ENCODE results near the gene NEURL1. TPM values are rescaled to one million over a fixed set of nuclear protein-coding genes. Genes with fewer than 3 reads are reported as not detected.

The NEURL1 gene
- total RNA-seq, 4 donors from 2014 or later, result 40.4 to 51.8 (median 45.8) TPM

GRCh38 chr10:103574097-103575061 is 80.9 kb downstream of the NEURL1 start:
- Histone ChIP-seq H3K36me3 (no peaks in the 10 kb centered on the region), H3K27me3 (no peaks in the 10 kb centered on the region), H3K4me1 (peaks cover 0 to 10% (median 0%) of the 10 kb centered on the region in 4 donors), H3K9me3 (no peaks in the 10 kb centered on the region), H3K27ac (no peak overlapping the region), H3K4me3 (no peak overlapping the region)
- no peak for DNase-seq
- TF ChIP-seq CTCF (IDR thresholded peaks at IDR 0.05) (no peak), POLR2A (IDR thresholded peaks at IDR 0.05) (no peak)

- TF ChIP-seq CTCF (IDR thresholded peaks at IDR 0.05), result no peak
- H3K27me3 ChIP-seq, result no peaks in the 10 kb centered on the region
- H3K27ac ChIP-seq, result peak overlapping the region in 1 of 4 donors; percentile 16
- no peaks in the 10 kb centered on the region for H3K36me3 ChIP-seq
- no peak overlapping the region for H3K4me3 ChIP-seq
- DNase-seq, result no peak
- no peaks in the 10 kb centered on the region for H3K9me3 ChIP-seq
- H3K4me1 ChIP-seq, result peaks cover 0 to 8% (median 0%) of the 10 kb centered on the region in 4 donors
These were observed 82.0 kb downstream of the NEURL1 start for GRCh38 chr10:103575416-103576075.

GRCh38 chr10:103576076-103576471 is 82.6 kb downstream of the NEURL1 start:
- no peak for DNase-seq
- H3K36me3 ChIP-seq, result no peaks in the 10 kb centered on the region
- H3K27ac ChIP-seq, result peak overlapping the region in 1 of 4 donors; percentile 16
- no peaks in the 10 kb centered on the region for H3K9me3 ChIP-seq
- TF ChIP-seq CTCF (IDR thresholded peaks at IDR 0.05) (no peak), POLR2A (IDR thresholded peaks at IDR 0.05) (no peak)
- no peaks in the 10 kb centered on the region for H3K27me3 ChIP-seq
- peaks cover 0 to 3% (median 0%) of the 10 kb centered on the region in 4 donors for H3K4me1 ChIP-seq
- H3K4me3 ChIP-seq, result no peak overlapping the region

GRCh38 chr10:103576862-103577261 is 83.4 kb downstream of the NEURL1 start:
- Histone ChIP-seq H3K27ac (peak overlapping the region in 1 of 4 donors; percentile 16), H3K27me3 (no peaks in the 10 kb centered on the region)

More at GRCh38 chr10:103576862-103577261, 83.4 kb downstream of the NEURL1 start:
- TF ChIP-seq CTCF (IDR thresholded peaks at IDR 0.05) (no peak), POLR2A (IDR thresholded peaks at IDR 0.05) (no peak)
- DNase-seq, result no peak
- Histone ChIP-seq H3K9me3 (no peaks in the 10 kb centered on the region), H3K4me3 (no peak overlapping the region), H3K36me3 (no peaks in the 10 kb centered on the region), H3K4me1 (no peaks in the 10 kb centered on the region)

Measured in Peyer's patch (tissue), 4 donors.